AML-193 (cell line): ENCODE results near the gene FRY.

Experiments used
- DNase-seq, 2 experiments: peaks; one replicate each; lab custom pipeline; 2025; lab: John Stamatoyannopoulos, UW

The FRY gene

DNA sequence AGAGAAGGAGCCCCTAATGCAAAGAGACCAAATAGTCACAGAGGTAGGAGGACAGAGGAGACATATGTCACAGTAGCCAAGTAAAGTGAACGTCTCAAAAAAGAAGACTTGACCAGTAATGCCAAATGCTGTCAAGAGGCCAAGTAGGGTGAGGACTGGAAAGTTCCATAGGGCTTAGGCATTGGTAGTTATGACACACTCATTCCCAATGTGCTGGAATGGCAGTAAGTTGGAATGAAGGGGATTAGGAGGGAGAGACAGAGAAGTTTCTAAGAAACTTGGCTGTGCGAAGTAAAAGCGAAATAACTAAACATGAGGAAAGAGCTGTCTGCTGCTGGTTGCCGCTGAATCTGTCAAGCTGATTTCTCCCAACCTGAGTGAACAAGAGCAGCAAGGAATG is 14.9 kb upstream of the FRY start:
- DNase-seq: no peak

DNA sequence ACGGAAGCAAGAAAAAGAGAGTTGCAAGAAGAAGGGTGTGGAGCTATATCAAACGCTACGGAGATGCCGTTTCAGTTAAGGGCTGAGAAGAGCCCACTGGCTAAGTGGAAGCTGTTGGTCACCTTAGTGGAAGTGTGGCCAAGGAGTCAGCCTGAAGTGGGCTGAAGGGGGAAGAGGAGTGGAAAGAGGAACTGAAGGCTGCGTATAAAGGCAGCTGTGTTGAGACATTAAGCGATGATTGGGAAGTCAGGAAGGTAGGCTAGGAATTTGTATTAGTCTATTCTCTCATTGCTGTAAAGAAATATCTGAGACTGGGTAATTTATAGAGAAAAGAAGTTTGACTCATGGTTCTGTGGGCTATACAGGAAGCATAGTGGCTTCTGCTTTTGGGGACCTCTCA is 14.1 kb upstream of the FRY start:
- DNase-seq: peak; percentile 37 to 40

DNA sequence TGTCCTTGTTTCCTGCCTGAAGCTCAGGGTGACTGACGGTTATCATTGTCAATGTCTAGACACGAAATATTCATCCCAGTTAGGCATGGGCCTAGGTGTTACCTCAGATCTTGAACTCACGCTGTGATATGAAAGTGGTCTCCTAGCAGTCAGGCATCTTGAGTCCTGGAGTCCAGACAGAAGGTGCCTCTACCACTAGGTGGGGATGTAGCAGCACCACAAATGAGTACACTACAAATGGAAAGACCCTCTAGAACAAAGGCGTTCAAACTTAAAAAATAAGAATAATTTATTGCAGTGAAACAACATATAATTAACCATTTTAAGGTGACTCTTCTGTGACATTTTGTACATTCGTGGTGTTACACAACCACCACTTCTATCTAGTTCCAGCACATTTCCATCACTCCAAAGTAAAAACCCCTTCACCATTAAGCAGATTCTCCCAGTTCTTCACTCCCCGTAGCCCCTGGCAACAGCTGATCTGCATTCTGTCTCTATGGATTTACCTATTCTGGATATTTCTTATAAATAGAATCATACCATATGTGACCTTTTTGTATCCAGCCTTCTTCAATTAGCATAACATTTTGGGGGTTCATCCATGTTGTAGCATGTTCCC is 11.9 kb upstream of the FRY start:
- DNase-seq: peak; percentile 30 to 38

DNA sequence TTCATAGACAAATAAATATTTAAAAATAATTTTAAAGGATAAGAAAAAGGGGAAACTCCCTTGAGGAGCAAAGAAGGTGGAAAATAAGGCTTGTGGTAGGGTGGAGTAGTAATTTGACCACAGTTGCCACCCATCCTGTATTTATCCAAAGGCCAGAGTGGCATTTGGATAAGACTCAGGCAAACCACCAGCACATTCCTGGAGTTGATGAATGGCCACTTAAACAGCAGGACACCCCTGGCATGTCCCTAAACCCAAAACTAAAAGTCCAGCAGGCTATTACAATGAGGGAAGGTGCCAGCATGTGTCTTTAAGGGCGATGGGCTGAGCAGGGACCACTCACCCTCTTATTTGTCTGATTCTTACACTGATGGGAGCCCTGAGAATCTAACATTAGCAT is 9.8 kb upstream of the FRY start:
- DNase-seq: no peak

DNA sequence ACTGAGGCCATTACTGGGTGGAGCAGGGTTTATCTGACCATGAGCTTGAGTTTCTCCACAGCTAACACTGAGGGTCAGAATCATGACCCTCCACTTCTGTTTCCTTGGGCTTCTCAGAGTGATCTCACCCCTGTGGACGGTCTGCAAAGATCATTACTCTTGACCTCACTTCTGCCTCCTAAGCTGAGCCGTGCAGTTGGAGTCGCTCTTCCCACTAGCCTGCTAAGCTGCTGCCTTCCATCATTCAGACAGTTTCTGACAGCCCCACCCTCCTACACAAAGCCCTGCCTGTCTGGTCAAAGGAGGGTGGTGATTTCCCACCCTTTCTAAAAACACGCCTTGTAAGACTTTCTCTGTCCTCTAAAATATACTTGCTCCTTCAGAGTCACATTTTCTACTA is 9.3 kb upstream of the FRY start:
- DNase-seq: no peak

DNA sequence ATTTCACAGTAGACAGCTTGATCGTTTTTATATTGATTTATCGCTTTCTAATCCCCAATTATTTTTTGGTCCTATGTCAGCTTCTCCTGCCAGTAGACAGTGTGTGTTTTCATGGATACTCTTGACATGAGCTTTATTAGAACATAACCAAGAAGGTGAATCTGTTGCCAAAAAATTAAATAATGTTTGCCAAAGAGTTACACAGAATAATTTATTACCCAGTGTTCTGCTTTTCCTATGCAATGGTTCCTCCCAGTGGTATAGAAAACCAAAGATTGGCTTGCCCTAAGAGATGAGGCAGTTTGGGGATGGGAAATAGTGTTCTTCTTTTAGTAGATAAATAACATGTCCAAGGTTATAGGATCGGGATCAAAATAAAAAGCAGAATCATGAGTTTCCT is 8.5 kb upstream of the FRY start:
- no peak for DNase-seq

DNA sequence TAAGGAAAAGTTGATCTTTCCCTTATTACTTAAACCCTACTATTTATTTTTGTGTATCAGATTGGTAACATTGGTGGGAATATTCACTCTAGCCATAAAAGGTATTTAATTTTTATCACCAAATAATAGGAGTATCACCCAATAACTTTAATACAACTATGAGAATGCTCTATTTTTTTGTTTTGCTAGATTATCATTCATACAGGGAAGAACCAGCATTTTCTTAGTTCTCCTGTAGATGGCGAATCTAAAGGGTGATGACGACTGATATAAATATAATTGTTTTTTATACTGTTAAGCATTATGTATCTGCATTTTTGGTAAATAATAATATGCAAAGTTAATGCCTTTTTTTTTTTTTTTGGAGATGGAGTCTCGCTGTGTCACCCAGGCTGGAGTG is 7.9 kb upstream of the FRY start:
- peak; percentile 25 to 37 for DNase-seq

DNA sequence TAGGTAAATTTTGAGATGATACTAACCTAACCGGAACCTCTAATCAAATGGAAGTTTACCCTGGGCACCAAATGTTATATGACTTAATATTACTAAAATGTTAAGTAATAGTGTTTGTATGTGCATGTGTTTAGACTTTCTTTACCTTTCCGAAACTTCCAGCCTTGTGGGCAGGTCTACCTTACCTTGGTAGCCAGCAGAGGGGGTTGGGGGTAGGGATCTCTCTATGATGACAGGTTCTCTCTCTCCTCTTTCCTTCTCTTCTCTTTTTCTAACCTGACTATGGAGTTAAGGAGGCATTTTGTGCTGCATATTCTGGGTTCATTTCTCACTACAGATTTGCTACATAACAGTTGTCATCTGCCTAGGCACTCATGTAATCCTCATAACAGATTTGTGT is 6.8 kb upstream of the FRY start:
- DNase-seq: no peak

DNA sequence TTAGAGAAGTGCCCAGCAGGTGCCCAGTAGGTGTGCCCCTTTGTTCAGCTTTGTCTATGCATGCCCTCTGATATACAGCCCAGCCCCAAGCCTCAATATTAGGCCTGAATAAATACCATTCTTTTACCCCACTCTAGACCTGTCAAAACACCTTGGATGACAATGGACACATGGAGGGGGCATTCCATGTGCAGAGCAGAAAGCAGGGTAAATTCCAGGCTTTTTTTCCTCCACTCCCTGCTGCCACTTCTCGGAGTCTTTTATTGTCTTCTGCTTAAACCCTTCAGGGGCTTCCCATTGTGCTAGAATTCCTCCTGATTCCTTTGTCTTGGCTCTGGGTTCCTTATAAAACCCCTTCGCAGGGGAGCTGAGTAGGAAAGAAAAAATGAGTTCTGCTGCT is 5.8 kb upstream of the FRY start:
- DNase-seq: no peak

DNA sequence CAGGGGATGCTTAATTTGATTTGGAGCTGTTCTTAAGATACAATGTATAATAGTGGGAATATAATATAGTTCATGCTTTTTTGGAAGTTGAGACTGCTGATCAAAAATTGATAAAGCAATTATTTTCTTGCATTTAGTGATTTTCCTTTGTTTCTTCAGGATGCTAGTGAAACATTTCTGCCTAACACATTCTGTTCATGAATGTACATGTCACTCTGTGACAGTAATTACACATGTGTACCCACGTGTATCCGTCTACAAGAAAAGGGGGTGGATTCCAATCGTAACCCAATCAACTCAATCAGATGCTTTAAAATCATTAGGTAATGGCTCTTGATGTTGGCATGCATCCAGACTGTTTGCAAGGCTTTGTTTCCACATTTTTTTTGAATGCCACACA is 5.0 kb upstream of the FRY start:
- no peak for DNase-seq

DNA sequence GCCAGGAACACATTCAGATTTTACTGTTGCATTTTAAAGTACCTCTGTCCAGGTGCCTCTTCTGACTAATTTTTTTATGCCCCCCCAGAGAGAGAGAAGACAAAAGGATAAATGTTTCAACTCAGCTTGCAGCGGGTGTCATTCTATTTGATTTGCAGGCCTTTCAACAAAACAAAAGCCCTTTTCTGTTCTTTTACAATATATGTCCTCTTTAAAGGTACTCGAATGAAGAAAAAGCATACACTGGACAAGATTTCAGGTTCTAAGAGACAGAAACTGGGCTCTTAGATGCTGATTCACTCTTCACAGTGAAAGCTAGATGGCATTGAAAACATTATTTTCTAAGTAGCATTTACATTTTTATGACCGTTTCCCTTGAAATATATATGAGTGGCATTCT is 2.9 kb upstream of the FRY start:
- no peak for DNase-seq

DNA sequence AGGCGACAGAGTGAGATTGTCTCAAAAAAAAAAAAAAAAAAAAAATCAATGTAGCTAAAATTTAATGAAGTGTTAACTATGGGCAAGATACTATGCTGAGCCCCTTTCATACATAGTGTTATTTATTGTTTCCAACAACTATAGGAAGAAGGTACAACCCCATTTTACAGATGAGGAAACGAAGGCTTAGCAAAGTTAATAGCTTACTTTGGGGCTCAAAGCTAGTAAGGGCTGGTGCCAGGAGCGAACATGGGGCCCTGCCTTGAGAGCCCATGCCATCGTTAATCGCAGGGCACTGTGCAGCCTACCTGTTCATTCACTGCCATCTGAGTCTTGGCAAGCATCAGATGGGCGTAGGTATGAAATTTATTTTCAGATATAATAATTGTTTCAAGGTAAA is 1.9 kb upstream of the FRY start:
- no peak for DNase-seq

DNA sequence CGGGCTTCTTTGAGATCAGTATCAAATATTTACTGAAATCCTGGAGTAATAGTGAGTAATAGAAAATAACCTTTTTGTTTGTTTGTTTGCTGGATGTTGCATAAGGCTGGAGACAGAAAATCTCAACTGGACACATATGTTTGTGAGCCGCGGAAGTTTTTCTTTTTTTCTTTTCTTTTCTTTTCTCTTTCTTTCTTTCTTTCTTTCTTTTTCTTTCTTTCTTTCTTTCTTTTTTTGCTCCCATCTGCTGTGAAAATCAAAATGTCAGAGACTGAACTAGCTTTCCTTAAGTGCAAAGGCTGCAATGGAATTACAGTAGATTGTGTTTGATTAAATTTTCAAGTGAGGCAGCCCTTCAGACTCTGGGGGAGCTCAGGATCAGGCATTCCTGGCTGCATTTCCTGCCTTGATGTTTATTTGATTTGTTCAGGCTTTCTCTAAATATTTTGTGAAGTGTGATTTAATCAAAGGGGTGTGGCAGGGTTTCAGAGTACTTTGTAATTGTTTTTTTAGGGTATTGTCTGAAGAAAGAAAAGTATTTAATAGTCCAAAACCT is 319 bp downstream of the FRY start:
- DNase-seq: no peak

DNA sequence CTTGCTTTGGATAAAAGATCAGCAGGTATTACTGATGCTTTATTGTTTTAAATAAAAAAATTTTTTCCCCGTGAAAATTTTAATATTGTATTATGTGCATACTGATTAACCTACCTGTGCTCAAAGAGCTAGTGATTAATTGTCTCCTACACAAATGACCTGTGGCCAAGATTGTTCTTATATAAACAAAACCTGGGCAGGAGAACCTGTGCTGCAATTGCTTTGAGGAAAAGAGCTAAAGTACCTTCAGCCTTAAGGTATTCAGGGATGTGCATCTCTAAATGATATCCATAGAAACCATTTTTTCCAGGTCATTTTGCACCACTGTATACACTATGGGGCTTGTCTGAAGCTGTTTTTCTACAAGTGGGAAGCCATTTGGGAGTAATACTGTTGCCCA is 1.2 kb downstream of the FRY start:
- DNase-seq: no peak

DNA sequence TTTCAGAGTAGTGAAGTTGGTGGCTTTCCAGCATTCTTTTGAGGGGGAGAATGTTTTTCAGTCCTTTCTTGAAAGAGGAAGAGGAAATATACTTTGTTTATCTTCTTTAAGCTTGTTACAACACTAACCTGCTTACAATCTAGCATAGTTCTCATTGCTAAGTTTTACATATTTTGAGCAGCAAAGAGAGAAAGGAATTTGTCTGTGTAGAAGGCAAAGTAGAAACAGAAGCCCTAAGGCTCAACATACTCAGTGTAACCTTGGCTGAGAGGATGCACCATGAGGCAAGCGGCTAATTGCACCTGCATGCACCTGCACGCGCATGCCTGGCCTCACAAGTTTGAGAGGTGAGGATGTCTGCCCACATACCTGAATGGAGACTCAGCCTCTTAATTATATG is 2.2 kb downstream of the FRY start:
- DNase-seq: peak; percentile 15 to 40

DNA sequence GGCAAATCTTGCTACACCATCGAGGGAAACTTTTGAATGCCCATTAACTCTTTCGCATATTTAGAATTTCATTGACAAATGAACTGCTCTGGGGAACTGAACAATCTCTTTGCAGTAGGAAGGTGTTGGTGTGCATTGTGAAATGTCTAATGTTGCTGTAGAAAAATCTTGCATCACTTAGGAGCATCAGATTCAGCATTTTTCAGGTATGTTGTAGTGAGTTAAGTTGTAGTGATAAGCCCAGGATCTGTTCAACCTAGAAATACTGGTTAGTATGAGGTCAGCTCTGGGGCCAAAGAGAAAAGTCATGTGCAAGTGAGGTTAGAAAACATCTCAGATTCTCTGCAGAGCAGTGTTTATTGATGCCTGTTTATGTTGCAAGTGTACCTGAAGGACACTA is 4.1 kb downstream of the FRY start:
- peak in 1 of 2 experiments; percentile 57 for DNase-seq

DNA sequence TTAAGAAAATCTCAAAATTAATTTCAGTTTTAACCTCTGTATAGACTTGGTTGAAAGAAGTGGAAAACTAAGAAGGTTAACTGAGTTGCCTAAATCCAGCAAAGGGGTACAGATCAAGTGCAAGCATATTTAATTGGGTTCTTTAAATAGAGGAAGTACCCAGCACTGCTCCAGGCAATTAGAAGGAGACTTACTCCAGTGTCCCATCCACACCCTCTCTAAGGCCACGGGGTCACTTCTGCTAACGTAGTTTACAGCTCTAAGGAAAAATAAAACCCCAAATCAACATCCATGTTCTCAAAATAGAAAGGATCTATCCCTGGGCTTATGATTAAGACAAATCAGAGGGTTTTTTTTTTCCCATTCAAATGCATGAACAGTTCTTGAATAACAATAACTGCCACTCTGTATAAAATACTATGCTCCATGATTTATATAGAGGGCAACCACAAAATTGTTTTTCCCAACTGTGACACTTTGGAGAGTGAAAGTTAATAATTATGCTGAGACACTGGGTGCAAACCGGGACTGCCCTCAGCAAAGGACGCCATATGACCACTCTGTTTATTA is 4.6 kb downstream of the FRY start:
- peak; percentile 91 to 92 for DNase-seq

DNA sequence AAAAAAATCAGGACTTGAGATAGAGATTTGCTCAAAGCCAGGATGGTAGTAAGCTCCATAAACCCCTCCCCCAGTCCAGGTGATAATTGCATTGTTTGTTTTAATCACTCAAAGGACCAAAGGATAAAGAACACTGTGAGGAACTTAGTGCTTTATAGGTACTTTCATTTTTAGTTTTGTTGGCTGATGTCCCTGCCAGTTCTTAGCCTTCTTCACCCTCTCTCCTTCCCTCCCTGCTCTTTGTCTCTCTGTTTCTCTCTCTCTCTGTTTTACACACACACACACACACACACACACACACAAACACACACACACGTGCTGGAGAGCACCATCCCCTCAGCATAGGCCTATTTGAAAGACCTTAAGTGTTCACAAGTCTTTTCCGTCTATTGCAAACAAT is 5.2 kb downstream of the FRY start:
- DNase-seq: no peak

DNA sequence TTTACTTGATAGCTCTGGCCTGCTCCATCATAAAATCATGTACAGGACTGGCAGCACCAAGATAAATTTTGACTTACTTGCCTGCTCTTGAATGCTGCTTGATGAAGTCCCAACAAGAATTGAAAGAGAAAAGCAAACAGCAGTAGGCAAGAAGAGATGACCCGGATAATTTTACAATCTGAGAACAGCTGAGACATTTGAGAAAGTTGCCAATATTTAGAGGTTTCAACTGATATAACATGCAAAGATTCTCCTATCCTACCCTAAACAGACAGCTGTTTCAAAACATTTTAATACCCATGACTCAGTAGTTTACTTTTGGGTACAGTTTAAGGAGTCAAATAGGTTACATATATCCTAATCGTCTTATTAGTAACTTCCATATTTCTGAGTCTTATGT is 5.9 kb downstream of the FRY start:
- DNase-seq: no peak

DNA sequence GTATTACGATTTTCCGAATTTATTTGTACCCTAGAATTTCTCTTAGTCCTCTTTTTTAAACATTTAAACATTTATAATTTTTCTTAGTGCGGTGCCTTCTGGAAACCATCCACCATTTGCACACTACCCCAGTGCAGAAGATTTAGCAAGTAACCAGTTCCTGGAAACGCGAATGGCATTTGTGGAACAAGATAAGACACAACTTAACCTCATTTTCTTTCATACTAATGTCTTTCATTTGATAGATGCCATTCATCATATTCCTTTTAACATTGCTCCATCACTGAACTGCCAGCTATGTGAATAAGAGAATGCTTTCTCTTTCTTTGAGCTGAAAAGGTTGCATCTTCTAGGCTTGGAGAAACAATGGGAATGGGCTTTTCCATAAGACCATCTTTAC is 6.8 kb downstream of the FRY start:
- DNase-seq: no peak

DNA sequence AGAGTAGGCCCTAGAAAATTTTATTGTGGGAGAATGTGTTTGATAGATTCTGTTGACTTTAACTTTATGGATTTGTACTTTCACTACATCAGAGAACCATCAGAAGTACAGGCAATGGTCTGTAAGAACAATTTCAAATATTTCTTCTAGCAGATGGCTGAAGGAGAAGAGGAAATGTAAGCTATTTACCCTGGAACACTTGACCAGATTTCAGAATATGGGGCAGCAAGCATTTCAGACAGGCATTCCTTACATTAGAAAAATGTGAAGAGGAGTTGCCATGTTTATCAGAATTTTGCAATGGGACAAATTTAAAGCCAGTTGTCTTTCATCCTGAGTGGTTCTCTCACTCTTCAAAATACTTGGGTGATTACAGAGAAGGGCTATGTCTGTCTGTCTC is 7.5 kb downstream of the FRY start:
- DNase-seq: no peak

DNA sequence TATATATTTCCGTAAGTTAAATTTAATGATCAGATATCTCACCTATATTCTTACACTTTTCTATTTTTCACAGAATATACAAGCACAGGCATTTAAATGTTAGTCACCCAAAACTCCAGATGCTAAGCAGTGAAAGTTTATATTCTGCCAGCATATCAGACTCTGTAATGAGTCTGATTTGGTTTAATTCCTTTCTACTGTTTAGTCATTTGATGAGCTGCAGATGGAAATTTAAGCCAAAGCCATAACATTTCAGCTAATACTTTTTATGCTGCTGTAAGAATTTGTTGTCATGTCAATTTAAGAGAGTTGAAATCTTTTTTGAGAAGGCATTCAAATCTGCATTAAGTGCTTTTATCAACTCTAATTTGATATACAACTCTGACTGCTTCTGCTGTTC is 8.0 kb downstream of the FRY start:
- DNase-seq: no peak

DNA sequence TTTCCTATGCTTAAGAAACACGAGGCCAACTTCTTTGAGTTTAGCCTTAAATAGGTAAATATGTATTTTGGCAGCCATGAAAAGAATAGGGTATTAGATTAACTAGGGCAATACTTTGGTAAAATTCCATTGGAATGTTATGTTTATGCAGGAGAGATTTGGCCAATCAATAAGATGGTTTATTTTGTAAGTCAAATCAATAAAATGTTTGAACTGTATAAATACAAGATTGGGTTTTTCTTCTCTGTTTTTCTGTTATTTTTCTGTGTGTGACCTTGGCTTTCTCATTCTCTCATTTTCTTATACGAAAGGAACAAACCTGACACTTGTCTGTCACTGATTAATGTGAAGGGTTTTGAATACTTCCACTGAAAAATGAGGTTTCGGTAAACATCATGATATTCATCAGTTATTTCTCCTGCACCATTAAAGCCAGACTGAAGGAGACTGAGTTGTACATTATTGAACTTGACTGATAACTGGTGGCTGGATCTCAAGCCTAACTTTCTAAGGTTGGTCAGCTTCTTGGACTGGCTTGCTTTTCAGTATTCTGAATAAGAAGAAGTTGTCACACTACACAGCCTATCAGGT is 8.6 kb downstream of the FRY start:
- DNase-seq: no peak

DNA sequence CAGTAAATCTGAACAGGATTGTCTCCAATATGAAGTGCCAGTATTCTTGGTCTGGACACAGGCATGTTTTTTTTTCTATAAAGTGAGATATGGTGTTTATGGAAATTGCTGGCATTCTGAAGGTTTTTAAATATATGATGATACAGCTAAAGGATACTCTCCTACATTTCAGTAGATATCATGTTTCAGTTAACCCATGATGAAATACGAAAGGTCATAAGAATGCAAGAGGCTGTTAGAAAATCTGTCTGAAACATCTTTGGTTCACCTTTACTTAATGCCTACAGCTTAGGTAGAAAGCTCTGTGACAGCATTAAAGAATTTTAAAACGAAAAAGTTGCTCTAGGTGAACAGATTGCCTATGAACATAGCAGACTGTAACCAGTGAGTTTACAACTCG is 9.1 kb downstream of the FRY start:
- DNase-seq: no peak
